ENCODE data around the gene PTCD3. TPM values are rescaled to one million over a fixed set of nuclear protein-coding genes. Genes with fewer than 3 reads are reported as not detected.

PTCD3 gene
- total and polyA plus RNA-seq, 2 of the 4 experiments (the other 2 are of a cell fraction), result 44.0 to 48.9 TPM

- no peaks in the 10 kb centered on the region for H4K20me1 ChIP-seq (ENCODE audit: insufficient read depth, low read length)
- no peak overlapping the region for H2AK5ac ChIP-seq (ENCODE audit: low read depth, low read length)
- no peak overlapping the region for H3K9ac ChIP-seq (ENCODE audit: low read depth, low read length)
- intact Hi-C loops (cut with micrococcal nuclease) (no loop called here), dilution Hi-C loops (cut with HindIII; ENCODE audit: low sequenced_read_pairs, unreplicated experiment) (no loop called here), in situ Hi-C loops (cut with MboI; ENCODE audit: low sequenced_read_pairs) (no loop called here)
- no peak overlapping the region for H2BK120ac ChIP-seq (ENCODE audit: low read depth, low read length)
- DNase-seq, result no peak
- no peak overlapping the region for H2BK15ac ChIP-seq (ENCODE audit: low read depth, low read length)
- H4K91ac ChIP-seq (ENCODE audit: insufficient read depth, low read depth, low read length), result no peak overlapping the region
- no peak overlapping the region for H3K27ac ChIP-seq (ENCODE audit: insufficient read depth, low read length)
- H2AK9ac ChIP-seq (replicated peaks; ENCODE audit: low read depth, low read length, poor library complexity), result no peak overlapping the region
- H3K18ac ChIP-seq (ENCODE audit: low read depth, low read length), result no peak overlapping the region
- H4K5ac ChIP-seq (ENCODE audit: low read depth, low read length), result no peak overlapping the region
- H3K79me1 ChIP-seq (ENCODE audit: low read depth in 1 of 2, low read length in 2 of 2), result peaks cover 0 to 21% of the 10 kb centered on the region in 2 experiments; a peak in 2 of 4 replicates
- no peak overlapping the region for H2BK5ac ChIP-seq (ENCODE audit: low read depth, low read length, poor library complexity, severe bottlenecking)
- peaks cover 60% of the 10 kb centered on the region for H3K36me3 ChIP-seq (ENCODE audit: control insufficient read depth, insufficient read depth, low read length)
- BruUV-seq (replicated peaks), result no TSS peak
- H3K56ac ChIP-seq (ENCODE audit: extremely low read depth, insufficient read depth, low read length), result no peak overlapping the region
- ATAC-seq (ENCODE audit: low read depth), result peak; percentile 42
- H3K4me1 ChIP-seq (ENCODE audit: control insufficient read depth, insufficient read depth, low read length), result peaks cover 3% of the 10 kb centered on the region; the same call in 1 of the 2 replicates
- no peak overlapping the region for H3K4me3 ChIP-seq (ENCODE audit: insufficient read depth, low read depth, low read length)
- H4K8ac ChIP-seq (ENCODE audit: low read depth in 2 of 2, low read length in 2 of 2), result no peak overlapping the region
- no peak overlapping the region for H3K14ac ChIP-seq (replicated peaks; ENCODE audit: low read depth, low read length)
- H2AFZ ChIP-seq (replicated peaks; ENCODE audit: low read length, poor library complexity), result no peak overlapping the region
- POLR2A ChIA-PET (ENCODE audit: unreplicated experiment), result no interaction called here
- no peak overlapping the region for H3K4me2 ChIP-seq (ENCODE audit: low read depth, low read length)
- H3K4ac ChIP-seq (ENCODE audit: low read depth, low read length), result no peak overlapping the region
- CTCF ChIA-PET, result no interaction called here
- no peak overlapping the region for H3K23ac ChIP-seq (ENCODE audit: low read depth, low read length)
- no peaks in the 10 kb centered on the region for H3K27me3 ChIP-seq (ENCODE audit: control insufficient read depth, insufficient read depth, low read length)
- H3K9me3 ChIP-seq (ENCODE audit: control insufficient read depth, insufficient read depth, low read length), result no peaks in the 10 kb centered on the region
- no peak overlapping the region for H2BK20ac ChIP-seq (ENCODE audit: low read depth, low read length)
- WGBS, 2 experiments (ENCODE audit: extremely low coverage in 2 of 2, insufficient read length in 1 of 2), result 93% methylated on average over 3 of the region's 9 CpGs; no CpG with 5 or more reads in 1 of the 2 experiments
- TF ChIP-seq SMC3 (IDR thresholded peaks at IDR 0.05; ENCODE audit: low read depth, low read length) (no peak), MAZ (IDR thresholded peaks at IDR 0.05; ENCODE audit: borderline replicate concordance, low read depth, low read length) (no peak), ELK1 (IDR thresholded peaks at IDR 0.05; ENCODE audit: borderline replicate concordance, low read depth, low read length) (no peak), RFX5 (IDR thresholded peaks at IDR 0.05; ENCODE audit: low read depth, low read length) (no peak), CTCF (conservative IDR thresholded peaks at IDR 0.05; ENCODE audit: low read depth, low read length) (no peak), MAFK (IDR thresholded peaks at IDR 0.05; ENCODE audit: low read depth, low read length) (no peak), RCOR1 (IDR thresholded peaks at IDR 0.05; ENCODE audit: insufficient replicate concordance, low read length) (no peak), NFE2L2 (IDR thresholded peaks at IDR 0.05; ENCODE audit: low read depth, low read length) (no peak), USF2 (IDR thresholded peaks at IDR 0.05; ENCODE audit: low read depth, low read length) (no peak), FOS (IDR thresholded peaks at IDR 0.05; ENCODE audit: low read depth, low read length) (no peak), BHLHE40 (IDR thresholded peaks at IDR 0.05; ENCODE audit: low read depth, low read length) (no peak)
- H3K9me1 ChIP-seq (ENCODE audit: insufficient read depth, low read length), result no peaks in the 10 kb centered on the region; the same call in 1 of the 2 replicates
Measured at GRCh38 chr2:86072271-86072858, 33.7 kb upstream of the PTCD3 start.
